Activated T-cell treated with anti-CD3 and anti-CD28 coated beads, Interleukin-2, amount 50 U/mL, for 1 hour (primary cell): ENCODE data around the gene TMEM52.
A peak's percentile ranks its signal among the peaks of the same experiment; 100 is the strongest.

Experiments
- DNase-seq: peaks from one replicate; pipeline ENCODE4 v3.0.0-alpha.2; 2020

TMEM52 gene

DNA sequence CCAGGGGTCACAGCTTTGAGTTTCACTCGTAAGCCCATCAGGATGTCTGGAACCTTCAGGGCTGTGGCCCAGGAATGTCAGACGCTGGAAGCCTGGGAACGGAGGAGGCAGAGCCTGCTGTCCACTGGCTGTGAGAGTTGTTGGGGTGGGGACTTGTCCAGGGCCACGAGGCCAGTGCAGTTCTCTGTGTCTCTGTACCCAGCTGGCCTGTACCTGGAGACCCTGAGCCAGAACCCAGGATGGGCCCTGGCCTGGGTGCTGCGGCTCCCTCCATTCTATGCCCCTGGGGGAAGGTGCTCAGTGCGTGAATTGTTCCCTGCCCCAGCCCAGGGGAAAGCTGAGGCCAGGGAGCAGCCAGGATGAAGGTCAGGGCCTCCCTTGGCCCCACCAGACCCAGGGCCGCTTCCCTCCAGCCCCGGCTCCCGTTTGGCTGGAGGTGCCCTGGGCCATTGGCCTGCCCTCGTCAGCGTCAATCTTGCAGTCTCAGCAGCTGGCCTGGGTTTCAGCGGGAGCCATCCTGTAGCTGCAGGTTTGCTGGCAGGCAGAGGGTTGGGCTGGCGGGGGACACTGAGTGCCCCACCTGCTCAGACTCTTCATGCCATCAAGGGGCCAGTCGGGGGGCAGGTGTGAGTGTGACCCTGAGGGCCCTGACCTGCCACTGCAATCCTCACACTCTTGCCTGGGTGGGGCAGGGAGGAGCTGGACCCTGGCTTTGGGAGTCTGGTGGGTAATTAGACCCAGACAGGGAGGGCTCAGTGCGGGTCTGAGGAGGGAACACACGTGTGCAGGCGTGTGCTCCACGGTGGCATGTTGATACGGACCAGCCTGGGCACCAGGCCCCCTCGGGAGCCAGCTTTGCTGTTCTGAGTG lies 4.7 kb downstream of the TMEM52 start:
- DNase-seq = no peak

DNA sequence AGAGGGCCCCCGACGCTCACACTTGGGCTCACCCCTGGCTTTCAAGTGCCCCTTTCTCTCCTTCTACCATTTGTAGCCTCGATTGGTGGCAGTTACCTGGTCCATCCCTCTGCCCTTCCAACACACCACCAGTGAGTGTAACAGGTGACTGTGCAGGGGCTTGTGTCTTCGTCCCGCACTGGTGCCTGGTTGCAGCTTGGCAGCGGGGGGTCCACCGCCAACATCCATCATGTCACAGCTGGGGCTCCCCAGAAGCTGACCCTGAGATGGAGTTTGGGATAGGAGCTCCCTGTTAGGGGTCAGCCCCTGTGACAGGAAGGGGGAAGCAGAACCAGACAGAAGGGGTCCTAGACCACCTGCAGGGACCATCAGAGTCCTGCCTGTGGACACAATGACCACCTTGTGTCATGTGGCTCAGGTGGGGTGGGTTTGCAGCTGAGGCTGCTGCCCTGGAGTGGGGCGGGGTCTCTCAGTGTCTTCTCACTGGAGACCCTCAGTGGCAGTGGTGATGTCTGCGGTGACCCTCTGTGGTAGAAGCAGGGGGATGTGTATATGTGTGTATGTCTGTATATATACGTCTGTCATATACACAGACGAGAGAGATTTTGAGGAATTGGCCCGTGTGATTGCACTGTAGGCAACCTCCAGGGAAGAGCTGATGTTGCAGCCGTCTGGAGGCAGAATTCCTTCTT lies 7.6 kb downstream of the TMEM52 start:
- DNase-seq = no peak

DNA sequence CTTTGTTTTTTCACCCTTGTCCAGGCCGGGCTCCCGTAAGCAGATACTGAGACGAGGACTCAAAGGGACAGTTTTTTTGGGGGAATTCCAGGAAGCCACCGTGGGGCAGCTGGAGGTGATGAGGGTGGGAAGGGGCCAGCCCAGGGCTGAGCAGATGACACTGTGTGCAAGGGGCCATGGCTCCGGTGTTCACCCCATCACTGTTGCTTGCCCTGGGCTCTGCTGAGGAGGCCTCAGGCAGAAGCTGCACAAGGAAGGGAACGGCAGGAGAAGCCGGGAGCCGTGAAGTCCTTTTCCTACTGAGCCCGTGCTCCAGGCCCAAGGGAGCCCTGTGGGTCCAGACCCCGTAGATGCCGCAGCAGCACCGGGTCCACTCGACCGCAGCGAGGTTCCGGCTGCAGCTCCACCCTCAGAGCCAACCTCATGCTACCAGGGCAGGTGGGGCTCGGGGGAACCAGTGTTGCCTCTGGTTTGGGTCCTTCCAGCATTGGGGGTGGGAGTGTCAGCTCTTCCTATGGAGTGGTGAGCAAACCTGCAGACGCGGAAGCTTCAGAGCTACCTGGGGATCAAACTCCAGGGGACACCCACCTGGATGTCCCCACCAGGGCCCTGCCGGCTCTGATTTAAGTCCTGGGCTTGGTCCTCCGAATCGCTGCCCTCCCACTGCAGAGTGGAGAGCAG lies 8.3 kb downstream of the TMEM52 start:
- no peak for DNase-seq

DNA sequence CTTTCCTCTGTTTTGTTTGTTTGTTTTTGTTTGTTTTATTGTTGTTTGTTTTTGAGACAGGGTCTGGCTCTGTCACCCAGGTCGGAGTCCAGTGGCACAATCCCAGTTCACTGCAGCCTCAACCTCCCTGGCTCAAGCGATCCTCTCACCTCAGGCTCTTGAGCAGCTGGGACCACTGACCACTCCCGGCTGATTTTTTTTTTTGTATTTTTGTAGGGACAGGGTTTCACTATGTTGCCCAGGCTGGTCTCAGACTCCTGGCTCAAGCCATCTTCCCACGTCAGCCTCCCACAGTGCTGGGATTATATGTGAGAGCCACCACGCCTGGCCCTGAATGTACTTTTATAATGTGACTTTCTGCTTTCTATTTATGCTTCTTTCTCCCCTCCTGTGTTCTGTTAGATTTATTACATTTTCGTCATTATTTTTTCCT lies 9.0 kb downstream of the TMEM52 start:
- DNase-seq = no peak

DNA sequence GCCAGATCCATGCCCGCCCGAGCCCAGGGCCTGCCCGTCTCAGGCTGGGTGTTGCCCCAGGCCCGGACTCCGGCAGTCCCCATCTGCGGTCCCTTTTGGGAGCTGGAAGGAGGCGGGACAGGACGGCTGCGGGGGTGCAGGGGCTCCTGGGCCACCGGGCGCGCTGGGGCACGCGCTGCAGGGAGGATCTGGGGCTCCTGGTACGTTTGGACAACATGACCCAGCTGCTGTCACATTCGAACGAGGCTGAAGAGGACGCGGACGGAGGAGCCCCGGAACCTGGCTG lies 10.6 kb downstream of the TMEM52 start:
- DNase-seq = no peak

DNA sequence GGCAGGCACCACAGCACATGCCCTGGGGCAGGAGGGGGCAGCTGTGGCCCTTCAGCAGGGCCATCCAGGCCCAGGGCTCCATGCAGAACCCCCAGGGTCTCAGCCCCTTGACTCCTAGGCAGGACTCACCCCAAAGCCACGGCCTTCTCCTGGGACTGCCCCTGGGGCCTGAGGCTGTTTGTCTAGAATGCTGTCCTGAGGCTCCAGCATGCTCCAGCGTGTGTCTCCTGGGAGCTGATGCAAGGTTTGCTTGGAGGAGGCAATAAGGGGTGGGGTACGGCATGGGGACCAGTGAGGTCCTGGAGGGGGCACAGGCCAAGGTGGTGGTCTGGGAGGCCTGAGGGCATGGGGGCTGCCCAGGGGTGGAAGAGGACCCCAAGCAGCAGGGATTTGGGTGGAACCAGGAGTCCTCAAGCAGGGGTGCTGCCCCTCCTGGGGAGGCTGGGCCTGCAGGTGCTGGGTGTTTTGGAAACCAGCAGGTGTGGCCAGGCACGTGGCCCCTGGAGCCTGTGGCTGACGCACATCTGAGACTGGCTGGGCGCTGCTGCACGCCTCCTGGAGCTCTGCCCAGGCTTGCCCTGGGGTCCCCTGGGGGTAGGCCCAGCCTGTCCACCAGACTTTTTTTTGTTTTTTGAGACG lies 11.9 kb downstream of the TMEM52 start:
- DNase-seq = no peak

DNA sequence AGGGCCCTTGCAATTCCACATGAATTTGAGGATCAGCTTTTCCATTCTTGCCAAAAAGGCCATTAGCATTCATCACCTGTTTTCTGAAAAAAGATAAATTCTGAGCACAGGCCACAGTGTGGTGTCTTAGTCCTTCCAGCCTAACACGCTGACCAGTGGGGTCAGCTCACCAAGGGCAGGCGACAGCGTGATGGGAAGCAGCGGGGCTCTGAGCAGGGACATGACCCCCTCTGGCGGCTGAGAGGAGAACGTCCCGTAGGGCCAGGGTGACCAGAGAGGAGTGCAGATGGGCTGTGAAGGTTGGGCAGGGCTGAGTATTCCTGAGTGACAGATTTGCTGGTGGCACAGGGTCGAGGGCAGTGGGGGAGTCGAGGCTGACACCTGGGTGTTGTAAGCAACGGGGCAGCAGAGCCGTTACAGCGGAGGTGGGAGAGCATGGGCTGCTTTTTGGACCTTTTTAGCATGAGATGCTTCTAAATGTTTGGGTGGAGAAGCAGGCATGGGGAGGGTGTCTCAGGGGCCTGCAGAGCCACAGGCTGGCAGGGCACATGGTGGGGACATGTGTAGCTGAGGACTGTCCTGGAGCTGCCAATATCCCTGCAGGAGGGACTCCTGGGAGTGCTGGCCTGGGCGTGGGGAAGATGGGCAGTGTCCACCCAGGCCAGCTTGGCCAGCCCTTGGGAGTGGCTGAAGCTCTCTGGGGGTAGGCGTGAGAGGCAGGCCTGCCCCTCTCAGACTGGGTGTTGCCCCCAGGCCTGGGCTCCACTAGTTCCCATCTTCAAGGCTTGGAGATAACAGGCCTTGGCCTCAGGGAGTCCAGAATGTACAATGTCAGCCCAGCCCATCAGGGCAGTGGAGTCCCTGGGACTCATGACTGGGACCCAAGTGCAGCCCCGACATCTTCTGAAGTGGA lies 12.6 kb downstream of the TMEM52 start:
- DNase-seq = peak; percentile 69

DNA sequence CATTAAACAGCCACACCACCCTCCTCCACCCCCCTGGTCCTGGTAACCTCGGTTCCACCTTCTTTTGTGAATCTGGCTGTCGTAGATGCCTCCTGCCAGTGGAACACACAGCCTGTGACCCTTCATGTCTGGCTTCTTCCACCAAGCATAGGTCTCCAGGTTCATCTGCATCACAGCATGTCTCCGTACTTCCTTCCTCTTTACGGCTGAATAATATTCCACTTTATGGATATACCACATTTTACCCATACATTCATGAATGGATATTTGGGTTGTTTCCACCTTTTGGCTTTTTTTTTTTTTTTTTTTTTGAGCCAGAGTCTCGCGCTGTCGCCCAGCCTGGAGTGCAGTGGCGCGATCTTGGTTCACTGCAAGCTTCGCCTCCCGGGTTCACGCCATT lies 15.9 kb downstream of the TMEM52 start:
- DNase-seq = no peak

DNA sequence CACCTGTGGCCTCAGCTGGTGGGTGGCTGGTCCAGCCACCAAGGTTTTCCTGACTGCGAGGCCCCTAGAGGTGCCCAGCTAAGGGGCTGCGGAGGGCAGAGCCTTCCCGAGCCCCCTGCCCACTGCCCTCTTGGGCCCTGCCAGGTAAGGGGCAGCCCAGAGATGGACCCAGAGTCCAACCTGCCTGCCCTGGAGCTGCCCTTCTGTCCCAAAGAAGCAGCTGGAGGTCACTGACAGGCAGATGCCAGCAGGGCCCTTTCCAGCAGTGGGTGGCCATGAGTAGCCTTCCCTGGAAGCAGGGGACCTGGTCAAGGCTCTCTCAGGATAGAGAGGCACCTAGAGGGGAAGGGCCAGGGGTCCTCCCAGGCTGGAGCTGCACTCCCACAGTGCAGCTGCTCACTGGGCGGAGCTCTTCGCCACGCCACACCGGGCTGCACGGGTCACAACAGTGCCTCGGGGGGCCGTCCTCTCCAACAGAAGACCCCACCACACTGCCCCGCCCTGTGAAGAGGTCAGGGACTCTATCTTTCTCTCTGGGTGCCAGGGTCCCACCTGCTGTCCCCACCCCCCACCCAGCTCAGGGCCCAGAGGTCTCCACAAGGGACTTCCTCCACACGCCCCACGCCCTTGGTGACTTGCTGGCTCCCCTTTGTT lies 17.3 kb downstream of the TMEM52 start:
- no peak for DNase-seq

DNA sequence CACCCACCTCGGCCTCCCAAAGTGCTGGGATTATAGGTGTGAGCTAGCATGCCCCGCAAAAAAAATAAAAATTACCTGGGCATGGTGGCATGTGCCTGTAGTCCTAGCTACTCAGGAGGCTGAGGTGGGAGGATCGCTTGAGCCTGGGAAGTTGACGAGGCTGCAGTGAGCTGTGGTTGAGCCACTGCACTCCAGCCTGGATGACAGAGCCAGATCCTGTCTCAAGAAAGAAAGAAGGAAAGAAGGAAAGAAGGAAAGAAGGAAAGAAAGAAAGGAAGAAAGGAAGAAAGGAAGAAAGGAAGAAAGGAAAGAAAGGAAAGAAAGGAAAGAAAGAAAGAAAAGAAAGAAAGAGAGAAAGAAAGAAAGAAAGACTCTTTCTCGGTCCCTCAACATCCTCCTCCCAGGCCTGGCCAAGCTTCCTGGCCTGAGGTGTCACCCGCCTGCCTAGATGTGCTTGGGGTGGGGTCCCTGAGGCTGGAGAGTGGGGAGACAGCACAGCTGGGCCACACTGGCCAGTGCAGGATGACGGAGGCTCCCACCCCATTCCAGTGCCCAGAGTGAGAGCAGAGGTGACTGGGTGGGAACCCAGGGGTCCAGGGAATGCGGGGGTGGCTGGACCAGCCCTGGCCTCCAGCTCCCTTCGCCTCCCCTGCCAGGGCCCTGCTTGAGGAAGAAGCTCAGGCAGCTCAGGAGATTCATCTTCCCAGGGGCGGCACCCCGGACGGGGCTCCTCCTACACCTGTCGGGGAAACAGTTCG lies 18.0 kb downstream of the TMEM52 start:
- no peak for DNase-seq

DNA sequence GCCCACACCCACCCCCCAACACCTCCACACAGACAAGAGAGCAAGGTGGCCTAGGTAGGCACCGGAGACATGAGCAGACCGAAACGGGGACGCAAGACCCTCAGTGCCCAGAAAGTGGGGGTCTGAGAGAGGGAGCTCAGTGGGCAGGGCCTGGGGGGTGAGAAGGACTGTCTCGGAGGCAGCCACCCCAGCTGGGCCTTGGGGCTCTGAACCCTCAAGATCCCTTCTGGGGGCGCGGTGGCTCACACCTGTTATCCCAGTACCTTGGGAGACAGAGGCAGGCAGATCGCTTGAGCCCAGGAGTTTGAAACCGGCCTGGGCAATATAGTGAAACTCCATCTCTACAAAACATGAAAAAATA lies 19.1 kb downstream of the TMEM52 start:
- DNase-seq = no peak

DNA sequence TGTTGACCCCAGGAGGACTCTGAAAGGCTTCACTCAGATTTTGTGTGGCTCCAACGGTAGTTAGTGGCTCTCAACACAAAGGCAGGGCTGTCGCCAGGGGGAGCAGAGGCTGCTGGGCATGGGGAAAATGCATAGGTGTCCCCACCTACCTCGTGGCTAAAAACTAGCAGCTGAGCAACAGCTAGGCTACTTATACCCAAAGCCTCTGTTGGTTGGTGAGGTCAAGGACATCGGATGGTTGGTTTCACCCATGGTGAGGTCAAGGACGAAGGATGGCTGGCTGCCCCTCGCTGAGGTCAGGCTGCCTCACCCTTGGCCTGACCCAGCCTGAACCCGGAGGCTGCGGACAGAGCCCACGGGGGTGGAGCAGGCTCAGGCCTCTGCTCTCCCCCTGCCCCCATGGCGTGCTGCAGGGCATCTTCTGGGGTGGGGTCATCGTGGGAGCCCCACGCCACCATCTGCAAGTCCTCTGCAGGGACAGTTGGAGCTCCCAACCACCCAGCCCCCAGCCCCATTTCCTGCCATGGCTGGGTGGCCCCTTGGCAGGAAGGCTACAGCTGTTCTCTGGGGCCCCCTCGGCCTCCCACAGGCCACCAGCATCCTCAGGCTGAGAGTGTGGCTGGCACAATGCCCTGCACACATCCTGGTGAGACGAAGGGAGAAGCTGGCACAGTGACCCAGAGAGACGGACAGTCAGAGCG lies 19.7 kb downstream of the TMEM52 start:
- DNase-seq = no peak

DNA sequence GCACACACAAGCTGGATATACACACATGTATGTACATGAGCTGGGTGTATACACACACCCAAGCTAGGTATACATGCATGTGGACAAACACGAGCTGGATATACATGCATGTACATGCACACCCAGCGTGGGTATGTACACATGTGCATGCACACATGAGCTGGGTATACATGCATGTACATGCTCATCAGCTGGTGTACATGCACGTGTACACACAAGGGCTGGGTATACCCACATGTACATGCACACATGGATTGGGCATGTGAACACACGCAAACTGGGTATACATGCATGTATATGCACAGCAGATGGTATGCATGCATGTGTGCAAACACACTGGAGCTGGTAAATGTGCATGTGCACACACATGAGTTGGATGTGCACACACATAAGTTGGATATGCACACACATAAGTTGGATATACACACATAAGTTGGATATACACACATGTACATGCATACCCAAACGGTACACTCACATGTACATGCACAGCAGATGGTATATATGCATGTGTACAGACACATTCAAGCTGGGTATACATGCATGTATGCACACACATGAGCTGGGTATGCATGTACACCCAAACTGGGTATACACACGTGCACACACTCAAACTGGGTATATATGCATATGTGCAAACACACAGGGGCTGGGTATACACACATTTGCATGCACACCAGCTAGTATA lies 20.7 kb downstream of the TMEM52 start:
- DNase-seq = no peak

DNA sequence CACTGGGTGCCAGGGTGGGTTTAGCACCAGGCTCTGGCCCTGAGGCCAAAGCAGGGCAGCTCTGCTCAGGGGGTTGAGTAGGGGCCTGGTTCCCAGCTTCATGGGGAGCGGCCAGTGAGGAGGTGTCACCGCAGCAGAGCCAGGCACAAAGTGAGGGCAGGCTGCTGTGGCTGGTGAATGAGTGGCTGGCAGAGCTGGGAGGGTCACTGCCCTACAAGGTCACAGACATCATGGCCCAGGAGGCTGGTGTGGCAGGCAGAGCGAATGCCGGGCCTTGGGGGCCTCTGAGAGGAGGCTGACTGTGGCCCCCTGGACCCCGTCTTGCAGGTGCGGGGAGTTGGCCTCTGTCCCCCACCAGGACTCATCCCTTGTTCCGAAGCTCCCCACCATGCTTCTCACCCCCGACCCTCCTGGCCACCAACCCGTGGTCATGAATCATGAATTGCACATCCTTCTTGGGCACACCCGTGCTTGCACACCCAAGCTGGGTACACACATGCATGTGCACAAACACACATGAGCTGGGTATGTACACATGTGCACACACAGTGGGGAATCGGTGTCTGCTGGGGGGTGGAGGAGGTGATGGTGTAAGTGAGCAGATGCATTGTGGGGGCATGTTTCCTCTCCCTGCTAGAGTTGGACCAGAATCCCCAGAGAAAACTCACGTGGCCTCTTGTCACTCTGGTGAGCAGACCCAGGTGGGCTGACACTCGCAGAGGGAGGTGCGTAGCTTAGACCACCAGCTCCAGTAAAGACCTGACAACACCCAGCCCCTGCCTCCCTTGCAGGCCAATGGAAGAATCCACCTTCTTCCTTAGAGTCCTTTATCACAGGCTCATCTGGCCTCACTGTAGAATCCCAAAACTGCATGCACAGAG lies 23.4 kb downstream of the TMEM52 start:
- DNase-seq = no peak

DNA sequence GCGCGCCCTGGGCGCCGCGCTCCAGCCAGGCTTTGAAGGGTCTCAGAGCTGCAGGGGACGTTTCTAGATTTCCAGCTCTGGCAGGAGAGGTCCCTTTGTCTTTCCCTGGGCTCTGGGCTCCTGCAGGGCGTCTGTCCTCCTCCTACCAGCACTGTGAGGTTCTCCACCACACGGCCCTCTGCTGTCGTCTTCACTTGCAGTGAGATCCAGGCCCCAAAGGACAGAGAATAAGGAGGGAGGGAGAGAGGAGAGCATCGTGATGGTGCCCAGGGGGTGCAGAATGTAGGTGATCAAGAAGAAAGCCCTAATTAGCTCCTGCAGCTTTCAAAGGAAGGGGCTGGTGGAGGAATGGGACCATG lies 24.0 kb downstream of the TMEM52 start:
- no peak for DNase-seq

DNA sequence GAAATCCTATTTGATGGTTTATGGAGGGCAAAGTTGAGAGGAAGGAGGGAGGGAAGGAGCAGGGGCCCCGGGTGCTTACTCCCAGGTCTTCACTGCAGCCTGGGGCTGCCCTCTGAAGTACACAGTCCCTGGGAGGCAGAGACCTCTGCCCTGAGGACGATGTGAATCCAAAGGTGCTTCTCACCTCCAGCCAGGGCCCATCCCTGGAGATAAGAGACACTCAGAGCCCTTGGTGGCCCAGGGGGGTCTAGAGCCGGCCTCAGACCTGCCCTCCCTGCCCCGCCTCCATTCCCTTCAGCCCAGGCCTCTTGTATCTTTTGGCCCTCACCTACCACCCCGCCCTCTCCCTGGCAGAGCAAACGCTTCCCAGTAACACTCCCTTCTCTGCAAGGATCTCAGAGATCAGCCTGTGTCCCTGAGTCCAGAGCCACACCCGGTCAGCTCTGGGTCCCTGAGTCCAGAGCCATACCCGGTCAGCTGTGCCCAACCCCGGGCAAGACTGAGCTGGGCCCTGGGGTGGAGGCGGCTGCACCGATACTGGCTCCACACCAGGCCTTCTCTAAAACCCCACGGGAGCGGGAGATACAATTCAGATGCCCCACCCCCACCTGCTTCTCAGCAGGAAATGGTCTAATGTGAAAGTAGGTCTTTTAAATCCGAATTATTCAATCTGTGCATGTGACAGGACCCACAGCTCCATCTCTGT lies 24.6 kb downstream of the TMEM52 start:
- DNase-seq = no peak

DNA sequence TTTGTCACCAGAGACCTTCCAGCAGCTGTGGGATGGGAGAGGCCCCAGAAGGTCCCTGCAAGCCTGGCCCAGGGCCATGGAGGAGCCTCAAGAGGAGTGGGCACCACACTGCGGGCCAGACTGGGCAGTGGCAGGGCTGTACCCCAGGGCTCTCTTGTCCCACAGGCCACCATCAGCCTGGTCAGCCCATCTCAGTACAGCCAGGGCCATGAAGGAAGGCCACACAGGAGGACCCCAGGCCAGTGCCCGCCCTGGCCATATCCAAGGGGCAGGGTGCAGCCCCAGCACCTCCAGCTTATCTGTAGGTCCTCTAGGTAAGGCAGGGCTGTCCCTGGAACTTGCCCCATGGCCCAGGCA lies 25.1 kb downstream of the TMEM52 start:
- no peak for DNase-seq

DNA sequence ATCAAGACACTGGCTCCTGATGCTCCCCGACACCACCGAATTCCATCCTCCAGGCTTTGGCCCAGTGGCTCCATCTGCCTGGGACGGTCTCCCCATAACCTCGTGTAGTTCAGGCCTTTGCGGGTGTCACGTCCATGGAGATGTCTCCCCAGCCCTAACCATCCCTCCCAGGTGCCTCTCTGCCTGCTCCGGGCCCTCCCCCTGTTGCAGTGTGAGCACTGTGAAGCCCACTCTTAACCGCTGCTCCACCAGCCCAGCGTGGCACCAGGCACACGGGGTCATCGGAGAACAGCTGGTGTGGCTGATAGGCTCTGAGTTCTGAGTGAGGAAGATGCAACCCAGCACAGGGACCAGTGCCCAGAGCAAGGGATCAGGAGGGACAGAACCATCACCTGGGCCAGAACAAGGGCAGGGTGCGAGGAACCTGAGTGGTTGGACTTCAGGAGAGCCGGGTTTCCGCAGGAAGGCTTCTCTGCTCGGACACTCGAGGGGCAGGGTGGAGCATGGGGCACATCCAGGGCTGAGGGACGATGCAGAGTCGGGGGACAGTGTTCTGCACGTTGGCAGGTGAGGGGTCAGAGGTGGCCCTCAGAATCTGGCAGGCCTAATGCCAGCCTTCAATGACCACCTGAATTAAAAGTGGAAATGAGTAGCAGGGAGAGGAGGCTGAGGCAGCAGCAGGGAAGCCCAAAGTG lies 25.6 kb downstream of the TMEM52 start:
- DNase-seq = no peak
